Measurements from ENCODE around the gene ARMH4. TPM values are rescaled to one million over a fixed set of nuclear protein-coding genes. Genes with fewer than 3 reads are reported as not detected.

The ARMH4 gene
- total and polyA plus RNA-seq, 2 donors (not counting 1 experiment from before 2014, with no cell fraction given): not detected

DNA sequence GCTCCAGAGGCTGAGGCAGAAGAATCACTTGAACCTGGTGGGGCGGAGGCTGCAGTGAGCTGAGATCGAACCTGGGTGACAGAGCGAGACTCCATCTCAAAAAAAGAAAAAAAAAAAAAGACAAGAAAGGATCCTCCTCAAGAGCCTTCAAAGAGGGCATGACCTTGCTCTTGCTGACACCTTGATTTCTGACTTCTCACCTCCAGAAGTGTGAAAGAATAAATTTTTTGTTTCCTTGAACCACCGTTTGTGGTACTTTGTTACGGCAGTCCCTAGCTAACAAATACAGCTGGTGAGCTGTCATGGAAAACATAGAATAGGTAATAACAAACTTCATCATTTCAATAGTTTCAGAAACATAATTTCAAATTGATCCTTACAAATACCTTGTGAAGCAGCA is 46.1 kb upstream of the ARMH4 start:
- H3K4me1 Mint-ChIP-seq: peaks cover 26% of the 10 kb centered on the region
- DNase-seq (peak; percentile 9), ATAC-seq (ENCODE audit: low read depth) (no peak)
- no peak overlapping the region for H3K27ac ChIP-seq (ENCODE audit: low read length in 2 of 2)
- H3K27me3 Mint-ChIP-seq: peaks cover 8% of the 10 kb centered on the region
- TF ChIP-seq, protein P1, sequence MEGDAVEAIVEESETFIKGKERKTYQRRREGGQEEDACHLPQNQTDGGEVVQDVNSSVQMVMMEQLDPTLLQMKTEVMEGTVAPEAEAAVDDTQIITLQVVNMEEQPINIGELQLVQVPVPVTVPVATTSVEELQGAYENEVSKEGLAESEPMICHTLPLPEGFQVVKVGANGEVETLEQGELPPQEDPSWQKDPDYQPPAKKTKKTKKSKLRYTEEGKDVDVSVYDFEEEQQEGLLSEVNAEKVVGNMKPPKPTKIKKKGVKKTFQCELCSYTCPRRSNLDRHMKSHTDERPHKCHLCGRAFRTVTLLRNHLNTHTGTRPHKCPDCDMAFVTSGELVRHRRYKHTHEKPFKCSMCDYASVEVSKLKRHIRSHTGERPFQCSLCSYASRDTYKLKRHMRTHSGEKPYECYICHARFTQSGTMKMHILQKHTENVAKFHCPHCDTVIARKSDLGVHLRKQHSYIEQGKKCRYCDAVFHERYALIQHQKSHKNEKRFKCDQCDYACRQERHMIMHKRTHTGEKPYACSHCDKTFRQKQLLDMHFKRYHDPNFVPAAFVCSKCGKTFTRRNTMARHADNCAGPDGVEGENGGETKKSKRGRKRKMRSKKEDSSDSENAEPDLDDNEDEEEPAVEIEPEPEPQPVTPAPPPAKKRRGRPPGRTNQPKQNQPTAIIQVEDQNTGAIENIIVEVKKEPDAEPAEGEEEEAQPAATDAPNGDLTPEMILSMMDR (IDR thresholded peaks at IDR 0.05): no peak
- TF ChIP-seq EZH2 (IDR thresholded peaks at IDR 0.05; ENCODE audit: borderline replicate concordance, insufficient read depth, low read depth, low read length, poor library complexity, severe bottlenecking): no peak
- H2AFZ ChIP-seq (ENCODE audit: insufficient read depth, low read depth, low read length, poor library complexity, severe bottlenecking): peak overlapping the region; percentile 77
- ChIA-PET CTCF (interaction anchor here (1.2 to 1.6 kb wide), 2 partner anchors 30 to 34 kb away, joined by 3 to 6 read pairs; no protein-coding TSS in a partner anchor), POLR2A (no interaction called here)
- H3K4me2 ChIP-seq (replicated peaks; ENCODE audit: low read depth, low read length, poor library complexity, severe bottlenecking): no peak overlapping the region
- H3K27me3 ChIP-seq (replicated peaks in 1 of 4; ENCODE audit: control extremely low read depth in 1 of 4, control insufficient read depth in 3 of 4, insufficient read depth in 4 of 4, low read length in 3 of 4): peaks cover 0 to 7% (median 3%) of the 10 kb centered on the region in 4 experiments
- H3K4me3 ChIP-seq (ENCODE audit: control extremely low read depth in 1 of 5, extremely low read depth in 1 of 5, insufficient read depth in 1 of 5, low read depth in 2 of 5, low read length in 4 of 5): no peak overlapping the region
- peak overlapping the region; percentile 38 for H3K27ac Mint-ChIP-seq
- H3K36me3 ChIP-seq (replicated peaks in 1 of 2; ENCODE audit: control extremely low read depth in 1 of 2, control insufficient read depth in 1 of 2, extremely low read depth in 1 of 2, insufficient read depth in 2 of 2, low read length in 1 of 2): no peaks in the 10 kb centered on the region
- no peaks in the 10 kb centered on the region for H4K20me1 ChIP-seq (ENCODE audit: control insufficient read depth, insufficient read depth, low read length, poor library complexity, severe bottlenecking)
- intact Hi-C loops (cut with micrococcal nuclease): loop anchor here (5.0 kb wide), 1 partner anchor 806 kb away; the partner anchor contains the start of gene NAA30
- peaks cover 0 to 2% (median 0%) of the 10 kb centered on the region in 3 donors for H3K9me3 ChIP-seq (ENCODE audit: control extremely low read depth in 1 of 3, control insufficient read depth in 2 of 3, insufficient read depth in 1 of 3, low read length in 2 of 3)
- H3K9me3 Mint-ChIP-seq (ENCODE audit: insufficient read depth): no peaks in the 10 kb centered on the region
- H3K4me1 ChIP-seq (ENCODE audit: control insufficient read depth in 2 of 2, insufficient read depth in 2 of 2, low read length in 2 of 2): peaks cover 15 to 17% of the 10 kb centered on the region in 2 donors
- no CpG with 5 or more reads among the region's 5 CpGs for WGBS (ENCODE audit: insufficient coverage)
- peaks cover 22% of the 10 kb centered on the region for H3K79me2 ChIP-seq (ENCODE audit: control insufficient read depth, insufficient read depth, low read length)
- H3K9ac ChIP-seq (ENCODE audit: low read length): no peak overlapping the region
- peak overlapping the region; percentile 16 for H3K4me3 Mint-ChIP-seq

- no peaks in the 10 kb centered on the region for H3K36me3 ChIP-seq (replicated peaks in 1 of 2; ENCODE audit: control extremely low read depth in 1 of 2, control insufficient read depth in 1 of 2, extremely low read depth in 1 of 2, insufficient read depth in 2 of 2, low read length in 1 of 2)
- no peak overlapping the region for H2AFZ ChIP-seq (ENCODE audit: insufficient read depth, low read depth, low read length, poor library complexity, severe bottlenecking)
- H3K9me3 Mint-ChIP-seq (ENCODE audit: insufficient read depth): no peaks in the 10 kb centered on the region
- WGBS (ENCODE audit: insufficient coverage): no CpG with 5 or more reads among the region's 1 CpG
- no peak for ATAC-seq (ENCODE audit: low read depth)
- H3K27ac Mint-ChIP-seq: no peak overlapping the region
- H3K27ac ChIP-seq (ENCODE audit: low read length in 2 of 2): no peak overlapping the region
- DNase-seq: no peak
- no peak for TF ChIP-seq EZH2 (IDR thresholded peaks at IDR 0.05; ENCODE audit: borderline replicate concordance, insufficient read depth, low read depth, low read length, poor library complexity, severe bottlenecking)
- TF ChIP-seq, protein P1 (IDR thresholded peaks at IDR 0.05): no peak
- ChIA-PET CTCF (no interaction called here), POLR2A (no interaction called here)
- no peaks in the 10 kb centered on the region for H4K20me1 ChIP-seq (ENCODE audit: control insufficient read depth, insufficient read depth, low read length, poor library complexity, severe bottlenecking)
- peaks cover 0 to 2% (median 0%) of the 10 kb centered on the region in 3 donors for H3K9me3 ChIP-seq (ENCODE audit: control extremely low read depth in 1 of 3, control insufficient read depth in 2 of 3, insufficient read depth in 1 of 3, low read length in 2 of 3)
- peaks cover 14% of the 10 kb centered on the region for H3K27me3 Mint-ChIP-seq
- peaks cover 10% of the 10 kb centered on the region for H3K79me2 ChIP-seq (ENCODE audit: control insufficient read depth, insufficient read depth, low read length)
- H3K4me1 Mint-ChIP-seq: peaks cover 18% of the 10 kb centered on the region
- peaks cover 0 to 7% (median 3%) of the 10 kb centered on the region in 4 experiments for H3K27me3 ChIP-seq (replicated peaks in 1 of 4; ENCODE audit: control extremely low read depth in 1 of 4, control insufficient read depth in 3 of 4, insufficient read depth in 4 of 4, low read length in 3 of 4)
- no peak overlapping the region for H3K4me2 ChIP-seq (replicated peaks; ENCODE audit: low read depth, low read length, poor library complexity, severe bottlenecking)
- intact Hi-C loops (cut with micrococcal nuclease): loop anchor here (5.0 kb wide), 1 partner anchor 804 kb away; the partner anchor contains the start of gene NAA30
- H3K9ac ChIP-seq (ENCODE audit: low read length): no peak overlapping the region
- H3K4me3 ChIP-seq (ENCODE audit: control extremely low read depth in 1 of 5, extremely low read depth in 1 of 5, insufficient read depth in 1 of 5, low read depth in 2 of 5, low read length in 4 of 5): no peak overlapping the region
- no peak overlapping the region for H3K4me3 Mint-ChIP-seq
- H3K4me1 ChIP-seq (ENCODE audit: control insufficient read depth in 2 of 2, insufficient read depth in 2 of 2, low read length in 2 of 2): peaks cover 11 to 15% of the 10 kb centered on the region in 2 donors
Measured at GRCh38 chr14:58196198-58196597, 44.2 kb upstream of the ARMH4 start.

Measured in B cell (primary cell).